GM10266 (cell line): Measurements from ENCODE around the gene SRSF3.
"Not testable (repeated sequence)": the region's sequence is repeated elsewhere in the genome, so short reads cannot be mapped to it uniquely, and the experiment has no call there.

Experiments used
- DNase-seq: peaks from one replicate; pipeline ENCODE4 v3.0.0; 2012; ENCODE audit errors: extremely low spot score
- TF ChIP-seq, protein P1 (sequence below): IDR thresholded peaks from 2 replicates; pipeline ENCODE4 v1.5.1; 2012; ENCODE audit warnings: mild to moderate bottlenecking, low read depth; ENCODE audit not compliant: control insufficient read depth, insufficient read depth; ENCODE audit errors: missing control alignments

SRSF3 gene

DNA sequence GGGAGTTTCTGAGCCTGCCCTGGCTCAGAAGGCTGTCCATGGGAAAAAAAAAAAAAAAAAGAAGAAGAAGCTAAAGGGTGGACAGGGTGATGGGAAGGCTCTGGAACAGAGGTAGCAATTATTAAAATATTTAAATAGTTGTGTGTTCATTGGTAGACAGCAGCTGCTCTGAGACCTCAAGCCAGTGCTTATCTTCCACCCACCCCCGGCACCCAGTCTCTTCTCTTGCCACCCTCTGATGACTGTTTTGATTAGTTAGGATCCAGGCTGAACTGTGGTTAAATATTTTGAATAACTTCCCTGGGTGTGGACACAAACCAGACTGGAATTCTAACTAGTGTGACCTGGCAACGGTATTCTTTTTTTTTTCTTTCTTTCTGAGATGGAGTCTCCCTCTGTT is 16.9 kb upstream of the SRSF3 start:
- TF ChIP-seq, protein P1, sequence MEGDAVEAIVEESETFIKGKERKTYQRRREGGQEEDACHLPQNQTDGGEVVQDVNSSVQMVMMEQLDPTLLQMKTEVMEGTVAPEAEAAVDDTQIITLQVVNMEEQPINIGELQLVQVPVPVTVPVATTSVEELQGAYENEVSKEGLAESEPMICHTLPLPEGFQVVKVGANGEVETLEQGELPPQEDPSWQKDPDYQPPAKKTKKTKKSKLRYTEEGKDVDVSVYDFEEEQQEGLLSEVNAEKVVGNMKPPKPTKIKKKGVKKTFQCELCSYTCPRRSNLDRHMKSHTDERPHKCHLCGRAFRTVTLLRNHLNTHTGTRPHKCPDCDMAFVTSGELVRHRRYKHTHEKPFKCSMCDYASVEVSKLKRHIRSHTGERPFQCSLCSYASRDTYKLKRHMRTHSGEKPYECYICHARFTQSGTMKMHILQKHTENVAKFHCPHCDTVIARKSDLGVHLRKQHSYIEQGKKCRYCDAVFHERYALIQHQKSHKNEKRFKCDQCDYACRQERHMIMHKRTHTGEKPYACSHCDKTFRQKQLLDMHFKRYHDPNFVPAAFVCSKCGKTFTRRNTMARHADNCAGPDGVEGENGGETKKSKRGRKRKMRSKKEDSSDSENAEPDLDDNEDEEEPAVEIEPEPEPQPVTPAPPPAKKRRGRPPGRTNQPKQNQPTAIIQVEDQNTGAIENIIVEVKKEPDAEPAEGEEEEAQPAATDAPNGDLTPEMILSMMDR: no peak
- DNase-seq: no peak

DNA sequence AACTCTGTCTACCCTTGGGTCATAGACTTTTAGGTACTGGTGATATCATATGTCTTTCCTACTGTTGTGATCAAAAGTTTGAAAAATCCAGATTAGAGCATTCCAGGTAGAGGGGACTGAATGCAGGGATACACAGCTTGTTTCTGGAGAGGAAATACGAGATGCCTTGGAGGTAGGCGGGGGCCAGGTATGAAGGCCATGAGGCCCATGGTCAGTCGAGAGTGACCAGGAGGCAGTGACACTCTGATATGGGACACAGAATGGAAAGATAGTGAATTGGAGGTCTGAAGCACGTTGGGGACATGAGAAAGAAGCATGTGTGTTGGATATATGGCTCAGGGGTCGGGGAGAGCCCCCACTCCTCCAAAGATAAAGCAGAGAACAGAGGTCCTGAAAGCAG is 16.1 kb upstream of the SRSF3 start:
- TF ChIP-seq, protein P1: no peak
- no peak for DNase-seq

DNA sequence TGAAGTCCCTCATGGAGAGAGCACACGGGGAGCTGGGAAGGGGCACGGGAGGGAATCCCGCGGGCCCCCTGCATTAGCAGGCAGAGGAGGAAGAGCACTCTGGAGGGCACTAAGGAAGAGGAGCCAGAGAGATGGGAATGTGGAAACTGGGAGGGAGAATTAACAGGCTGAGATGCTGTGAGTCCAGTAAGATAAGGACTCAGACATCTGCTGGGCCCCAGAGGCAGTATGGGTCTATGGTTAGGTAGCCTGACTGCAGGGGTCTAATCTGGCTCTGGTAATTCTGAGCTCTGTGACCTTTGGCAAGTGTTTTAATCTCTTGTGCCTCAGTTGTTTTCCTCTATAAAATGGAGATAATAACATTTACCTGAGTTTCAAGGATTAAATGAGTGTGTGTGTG is 15.7 kb upstream of the SRSF3 start:
- no peak for DNase-seq
- TF ChIP-seq, protein P1: no peak

DNA sequence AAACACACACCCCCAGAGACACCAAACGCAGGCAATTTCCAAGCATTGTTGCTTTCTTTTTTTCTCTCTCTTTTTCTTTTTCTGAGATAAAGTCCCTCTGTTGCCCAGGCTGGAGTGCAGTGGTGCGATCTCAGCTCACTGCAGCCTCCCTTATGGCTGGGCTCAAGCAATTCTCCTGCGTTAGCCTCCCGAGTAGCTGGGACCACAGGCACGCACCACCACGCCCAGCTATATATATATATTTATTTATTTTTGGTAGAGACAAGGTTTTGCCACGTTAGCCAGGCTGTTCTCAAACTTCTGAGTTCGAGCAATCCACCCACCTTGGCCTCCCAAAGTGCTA is 14.0 kb upstream of the SRSF3 start:
- TF ChIP-seq, protein P1: no peak
- DNase-seq: no peak

DNA sequence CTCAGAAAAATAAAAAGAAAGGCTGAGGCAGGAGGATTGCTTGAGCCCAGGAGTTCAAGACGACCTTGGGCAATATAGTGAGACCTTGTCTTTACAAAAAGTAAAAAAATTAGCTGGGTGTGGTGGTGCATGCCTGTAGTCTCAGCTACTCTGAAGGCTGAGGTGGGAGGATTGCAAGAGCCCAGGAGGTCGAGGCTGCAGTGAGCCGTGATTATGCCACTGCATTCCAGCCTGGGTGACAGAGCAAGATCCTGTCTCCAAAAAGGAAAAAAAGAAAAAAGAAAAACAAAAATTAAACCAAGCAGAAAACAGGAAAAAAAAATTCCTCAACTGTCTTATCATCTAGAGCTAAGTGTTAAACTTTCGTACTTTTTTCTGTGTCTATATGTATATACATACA is 12.4 kb upstream of the SRSF3 start:
- TF ChIP-seq, protein P1: no peak

DNA sequence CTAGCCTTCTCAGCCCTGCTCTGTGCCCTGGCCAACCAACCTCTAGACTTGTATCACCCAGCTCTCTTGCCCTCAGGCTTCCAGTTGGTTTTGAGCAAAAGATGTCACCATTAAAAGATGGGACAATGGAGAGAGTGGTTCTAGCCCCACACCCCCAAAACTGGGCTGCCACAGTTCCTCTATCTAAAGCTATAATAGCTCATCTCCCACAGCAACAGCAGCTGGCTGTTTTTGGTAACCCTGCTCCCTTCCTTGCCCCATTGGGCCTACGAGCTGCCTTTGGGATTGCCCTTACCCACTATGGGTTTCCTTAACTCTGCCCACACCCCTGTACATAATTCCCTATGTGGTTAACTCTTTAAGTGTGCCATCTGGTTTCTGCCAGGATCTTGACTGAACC is 7.6 kb upstream of the SRSF3 start:
- DNase-seq: no peak
- TF ChIP-seq, protein P1: no peak

More for the DNA sequence above, 12.4 kb upstream of the SRSF3 start:
- no peak for DNase-seq

DNA sequence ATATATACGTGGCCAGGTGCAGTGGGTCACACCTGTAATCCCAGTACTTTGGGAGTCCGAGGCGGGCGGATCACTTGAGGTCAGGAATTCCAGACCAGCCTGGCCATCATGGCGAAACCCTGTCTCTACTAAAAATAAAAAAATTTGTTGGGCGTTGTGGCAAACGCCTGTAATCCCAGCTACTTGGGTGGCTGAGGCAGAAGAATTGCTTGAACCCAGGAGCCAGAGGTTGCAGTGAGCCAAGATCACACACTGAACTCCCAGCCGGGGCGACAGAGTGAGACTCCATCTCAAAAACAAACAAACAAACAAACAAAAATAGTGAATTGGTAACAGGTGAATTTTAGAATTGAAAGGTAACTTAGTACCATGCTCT is 5.1 kb upstream of the SRSF3 start:
- DNase-seq: not testable (repeated sequence)

DNA sequence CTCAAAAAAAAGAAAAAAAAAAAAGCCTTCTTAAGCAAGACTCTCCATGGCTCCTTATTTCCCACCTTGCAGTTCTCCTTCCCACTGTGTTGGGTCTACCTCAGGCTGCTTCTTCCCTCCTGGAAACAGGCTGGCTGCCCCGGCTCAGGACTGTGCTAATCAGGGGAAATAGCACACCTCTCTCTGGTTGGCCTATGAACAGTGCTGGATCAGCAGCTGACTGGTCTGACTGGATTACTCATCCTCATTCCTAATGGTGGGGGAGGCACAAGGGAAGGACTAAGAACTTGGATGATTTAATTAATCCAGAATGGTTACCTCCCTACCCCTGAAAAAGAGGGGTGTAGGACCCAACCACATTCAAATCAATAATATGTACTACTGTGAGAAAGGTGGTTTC is 3.9 kb upstream of the SRSF3 start:
- DNase-seq: no peak
- TF ChIP-seq, protein P1: no peak
